Measurements from ENCODE around the gene TIMM23. TPM values are rescaled to one million over a fixed set of nuclear protein-coding genes. Genes with fewer than 3 reads are reported as not detected.
"Not testable (repeated sequence)": the region's sequence is repeated elsewhere in the genome, so short reads cannot be mapped to it uniquely, and the experiment has no call there.

TIMM23 gene
- total RNA-seq, 1 donor: 62.6 TPM

DNA sequence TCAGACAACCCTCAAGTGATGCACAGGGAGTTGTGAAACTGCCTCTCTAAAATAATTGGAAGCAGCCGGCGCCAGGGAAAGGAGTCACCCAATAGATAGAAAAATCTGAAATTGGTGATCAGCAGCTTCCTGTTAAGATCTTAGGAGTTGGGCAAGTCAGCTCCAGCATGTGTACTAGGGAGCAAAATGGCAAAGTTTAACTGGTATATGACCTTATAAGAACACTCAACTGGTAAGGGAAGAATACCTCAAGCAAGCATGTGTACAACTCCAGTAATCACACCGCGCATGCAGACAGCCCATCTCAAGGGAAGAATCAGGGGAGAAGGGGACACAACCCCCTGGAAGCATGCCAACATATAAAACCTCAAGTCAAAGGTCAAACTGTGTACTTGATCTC lies 17.9 kb upstream of the TIMM23 start:
- H2AFZ ChIP-seq (ENCODE audit: low read length); DNase-seq (ENCODE audit: insufficient read length, low spot score, missing footprints); H3K36me3 ChIP-seq (ENCODE audit: insufficient read depth, low read length); H3K9me3 ChIP-seq (ENCODE audit: low read depth, low read length); H3K4me1 ChIP-seq (ENCODE audit: insufficient read depth, low read length); H3K27ac ChIP-seq (ENCODE audit: low read depth, low read length); H3K4me3 ChIP-seq (ENCODE audit: insufficient read depth, low read length); H3K27me3 ChIP-seq (ENCODE audit: insufficient read depth, low read length); H3K4me2 ChIP-seq (ENCODE audit: insufficient read depth, low read length); H4K20me1 ChIP-seq (ENCODE audit: insufficient read depth, low read length); H3K79me2 ChIP-seq (ENCODE audit: insufficient read depth, low read length): not testable (repeated sequence)

DNA sequence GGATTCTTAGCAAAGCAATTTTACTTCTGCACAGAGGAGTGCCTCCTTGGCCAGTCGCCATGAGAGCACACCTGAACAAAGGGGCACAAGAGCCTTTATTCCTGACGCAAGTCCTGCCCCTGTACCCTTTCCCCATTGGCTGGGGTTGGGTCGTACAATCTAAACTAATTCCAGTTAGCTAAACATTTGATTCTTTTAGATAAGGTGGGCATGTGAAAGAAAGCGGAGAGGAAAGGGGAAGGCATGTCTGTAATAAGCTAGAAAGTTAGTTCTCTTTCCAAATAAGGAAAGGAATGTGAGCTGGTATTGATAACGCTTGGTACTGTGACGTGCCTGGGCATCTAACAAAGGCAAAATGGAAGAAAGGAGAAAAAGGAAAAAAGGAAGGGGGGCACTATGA lies 15.7 kb upstream of the TIMM23 start:
- H3K27me3 ChIP-seq (ENCODE audit: insufficient read depth, low read length); H3K4me2 ChIP-seq (ENCODE audit: insufficient read depth, low read length); H3K4me3 ChIP-seq (ENCODE audit: insufficient read depth, low read length); H3K27ac ChIP-seq (ENCODE audit: low read depth, low read length); H4K20me1 ChIP-seq (ENCODE audit: insufficient read depth, low read length); H3K9me3 ChIP-seq (ENCODE audit: low read depth, low read length); H3K36me3 ChIP-seq (ENCODE audit: insufficient read depth, low read length); DNase-seq (ENCODE audit: insufficient read length, low spot score, missing footprints); H3K4me1 ChIP-seq (ENCODE audit: insufficient read depth, low read length); H2AFZ ChIP-seq (ENCODE audit: low read length); H3K79me2 ChIP-seq (ENCODE audit: insufficient read depth, low read length): not testable (repeated sequence)

DNA sequence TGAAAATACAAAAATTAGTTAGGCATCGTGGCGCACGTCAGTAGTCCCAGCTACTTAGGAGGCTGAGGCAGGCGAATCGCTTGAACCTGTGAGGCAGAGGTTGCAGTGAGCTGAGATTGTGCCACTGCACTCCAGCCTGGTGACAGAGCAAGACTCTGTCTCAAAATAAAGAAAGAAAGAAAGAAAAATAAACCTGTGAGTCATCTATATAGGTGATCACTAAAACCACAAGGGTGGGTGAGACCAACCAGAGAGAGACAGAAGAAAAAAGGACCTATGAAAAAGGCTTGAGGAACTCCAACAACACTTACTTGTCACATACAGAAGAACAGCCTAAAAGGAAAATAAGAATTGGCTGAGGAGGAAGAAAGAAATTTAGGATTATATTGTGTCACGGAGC lies 14.4 kb upstream of the TIMM23 start:
- not testable (repeated sequence) for H3K79me2 ChIP-seq (ENCODE audit: insufficient read depth, low read length); H2AFZ ChIP-seq (ENCODE audit: low read length); H3K9me3 ChIP-seq (ENCODE audit: low read depth, low read length); H3K27me3 ChIP-seq (ENCODE audit: insufficient read depth, low read length); H3K27ac ChIP-seq (ENCODE audit: low read depth, low read length); H4K20me1 ChIP-seq (ENCODE audit: insufficient read depth, low read length); H3K4me2 ChIP-seq (ENCODE audit: insufficient read depth, low read length); DNase-seq (ENCODE audit: insufficient read length, low spot score, missing footprints); H3K36me3 ChIP-seq (ENCODE audit: insufficient read depth, low read length); H3K4me1 ChIP-seq (ENCODE audit: insufficient read depth, low read length); H3K4me3 ChIP-seq (ENCODE audit: insufficient read depth, low read length)

DNA sequence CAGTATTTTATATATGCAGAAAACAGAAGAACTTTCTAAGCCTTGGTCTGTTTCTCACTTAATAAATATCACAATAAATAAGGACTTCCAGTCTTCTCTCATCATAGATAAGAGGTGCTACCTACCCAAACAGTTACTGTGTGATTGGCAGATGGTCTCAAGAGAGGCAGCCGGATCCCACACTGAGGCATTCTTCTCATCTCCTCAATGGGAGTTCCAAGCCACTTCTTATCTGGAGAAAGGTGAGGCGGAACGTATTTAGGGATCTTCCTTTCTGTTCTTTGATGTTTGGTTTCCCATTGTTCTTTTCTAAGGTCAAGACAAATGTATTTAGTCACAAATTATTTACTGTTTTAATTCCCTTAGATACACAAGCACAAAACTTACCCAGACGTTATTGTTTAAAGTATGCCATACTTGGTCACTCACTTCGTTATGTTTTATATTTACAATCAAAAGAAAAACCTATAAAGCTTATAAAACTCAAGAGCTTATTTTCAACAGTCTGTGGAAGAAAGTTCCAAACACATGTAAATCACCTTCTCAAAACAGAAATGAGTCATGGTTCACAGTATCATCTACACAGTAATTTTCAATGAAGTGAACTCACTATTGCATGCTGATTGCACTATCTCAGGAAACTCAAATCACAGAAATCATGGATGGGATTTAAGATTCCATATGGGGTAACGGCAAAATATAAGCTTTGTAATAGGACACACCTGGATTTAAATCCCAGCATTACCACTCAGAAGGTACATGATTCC lies 9.4 kb upstream of the TIMM23 start:
- H3K9me3 ChIP-seq (ENCODE audit: low read depth, low read length); H4K20me1 ChIP-seq (ENCODE audit: insufficient read depth, low read length); H3K27ac ChIP-seq (ENCODE audit: low read depth, low read length); H3K79me2 ChIP-seq (ENCODE audit: insufficient read depth, low read length); H3K27me3 ChIP-seq (ENCODE audit: insufficient read depth, low read length); DNase-seq (ENCODE audit: insufficient read length, low spot score, missing footprints); H3K36me3 ChIP-seq (ENCODE audit: insufficient read depth, low read length); H3K4me1 ChIP-seq (ENCODE audit: insufficient read depth, low read length); H2AFZ ChIP-seq (ENCODE audit: low read length); H3K4me3 ChIP-seq (ENCODE audit: insufficient read depth, low read length); H3K4me2 ChIP-seq (ENCODE audit: insufficient read depth, low read length): not testable (repeated sequence)

DNA sequence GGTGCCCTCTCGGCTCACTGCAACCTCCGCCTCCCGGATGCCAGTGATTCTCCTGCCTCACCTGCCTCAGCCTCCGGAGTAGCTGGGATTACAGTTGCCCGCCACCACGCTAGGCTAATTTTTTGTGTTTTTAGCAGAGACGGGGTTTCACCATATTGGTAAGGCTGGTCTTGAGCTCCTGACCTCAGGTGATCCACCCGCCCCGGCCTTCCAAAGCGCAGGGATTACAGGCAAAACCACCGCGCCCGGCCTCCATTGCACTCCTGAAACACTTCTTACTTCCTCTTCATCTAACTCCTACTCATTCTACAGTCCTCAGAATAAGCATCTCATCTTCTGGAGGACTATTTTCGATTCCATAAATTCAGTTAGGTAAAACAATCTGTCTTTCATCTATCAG lies 1.3 kb upstream of the TIMM23 start:
- not testable (repeated sequence) for H3K27me3 ChIP-seq (ENCODE audit: insufficient read depth, low read length); H3K36me3 ChIP-seq (ENCODE audit: insufficient read depth, low read length); H4K20me1 ChIP-seq (ENCODE audit: insufficient read depth, low read length); H3K9me3 ChIP-seq (ENCODE audit: low read depth, low read length); H2AFZ ChIP-seq (ENCODE audit: low read length); DNase-seq (ENCODE audit: insufficient read length, low spot score, missing footprints); H3K4me1 ChIP-seq (ENCODE audit: insufficient read depth, low read length)
- peak overlapping the region; percentile 81 for H3K4me3 ChIP-seq (ENCODE audit: insufficient read depth, low read length)
- H3K4me2 ChIP-seq (ENCODE audit: insufficient read depth, low read length): peak overlapping the region; percentile 89
- peak overlapping the region; percentile 58 for H3K27ac ChIP-seq (ENCODE audit: low read depth, low read length)
- H3K79me2 ChIP-seq (ENCODE audit: insufficient read depth, low read length): peaks cover 65% of the 10 kb centered on the region

DNA sequence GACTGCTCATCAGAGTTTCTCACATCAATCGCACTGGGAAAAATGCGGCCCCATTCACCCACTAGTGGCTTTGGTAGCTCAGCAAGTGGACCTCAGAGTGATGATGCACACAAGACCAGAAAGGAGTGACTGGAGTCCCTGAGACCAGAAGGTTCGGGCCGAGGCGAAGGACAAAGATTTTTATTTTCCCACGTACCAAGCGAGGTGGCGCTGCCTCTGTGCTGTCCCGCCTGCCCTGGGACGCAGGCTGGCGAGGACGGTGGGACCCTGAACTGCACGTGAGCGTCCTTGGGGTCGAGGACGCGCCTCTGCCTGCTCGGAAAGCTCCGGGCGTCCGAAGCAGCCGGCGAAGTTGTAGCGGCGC lies 565 bp upstream of the TIMM23 start:
- Histone ChIP-seq H3K79me2 (ENCODE audit: insufficient read depth, low read length) (peaks cover 62% of the 10 kb centered on the region), H3K4me2 (ENCODE audit: insufficient read depth, low read length) (peak overlapping the region; percentile 89), H2AFZ (ENCODE audit: low read length) (peak overlapping the region; percentile 81), H3K27ac (ENCODE audit: low read depth, low read length) (peak overlapping the region; percentile 58), H3K4me3 (ENCODE audit: insufficient read depth, low read length) (peak overlapping the region; percentile 81)
- H3K27me3 ChIP-seq (ENCODE audit: insufficient read depth, low read length); H4K20me1 ChIP-seq (ENCODE audit: insufficient read depth, low read length); H3K36me3 ChIP-seq (ENCODE audit: insufficient read depth, low read length); H3K4me1 ChIP-seq (ENCODE audit: insufficient read depth, low read length); H3K9me3 ChIP-seq (ENCODE audit: low read depth, low read length): not testable (repeated sequence)
- peak; percentile 29 for DNase-seq (ENCODE audit: insufficient read length, low spot score, missing footprints)

DNA sequence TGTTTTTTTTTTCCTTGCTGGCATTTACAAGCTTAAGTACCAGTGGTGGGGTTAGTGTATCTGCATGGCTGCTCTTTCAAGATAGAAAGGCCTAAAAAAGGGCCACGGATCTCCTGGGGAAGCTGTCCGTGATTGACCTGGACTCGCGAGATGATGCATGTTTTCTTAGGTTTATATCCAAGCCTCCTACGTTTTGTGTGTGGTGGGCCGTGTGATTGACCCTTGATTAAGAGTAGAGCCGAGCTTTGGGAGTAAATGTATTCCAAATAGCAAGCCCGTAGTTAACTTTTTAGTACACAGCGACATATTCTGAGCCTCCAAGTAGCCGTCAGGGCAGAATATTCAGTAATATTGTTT lies 502 bp downstream of the TIMM23 start:
- H3K36me3 ChIP-seq (ENCODE audit: insufficient read depth, low read length); H3K27me3 ChIP-seq (ENCODE audit: insufficient read depth, low read length); H3K9me3 ChIP-seq (ENCODE audit: low read depth, low read length); DNase-seq (ENCODE audit: insufficient read length, low spot score, missing footprints); H4K20me1 ChIP-seq (ENCODE audit: insufficient read depth, low read length); H3K4me1 ChIP-seq (ENCODE audit: insufficient read depth, low read length): not testable (repeated sequence)
- H3K4me3 ChIP-seq (ENCODE audit: insufficient read depth, low read length): peak overlapping the region; percentile 81
- peak overlapping the region; percentile 68 for H2AFZ ChIP-seq (ENCODE audit: low read length)
- peak overlapping the region; percentile 89 for H3K4me2 ChIP-seq (ENCODE audit: insufficient read depth, low read length)
- H3K79me2 ChIP-seq (ENCODE audit: insufficient read depth, low read length): peaks cover 66% of the 10 kb centered on the region
- H3K27ac ChIP-seq (ENCODE audit: low read depth, low read length): peak overlapping the region; percentile 95

DNA sequence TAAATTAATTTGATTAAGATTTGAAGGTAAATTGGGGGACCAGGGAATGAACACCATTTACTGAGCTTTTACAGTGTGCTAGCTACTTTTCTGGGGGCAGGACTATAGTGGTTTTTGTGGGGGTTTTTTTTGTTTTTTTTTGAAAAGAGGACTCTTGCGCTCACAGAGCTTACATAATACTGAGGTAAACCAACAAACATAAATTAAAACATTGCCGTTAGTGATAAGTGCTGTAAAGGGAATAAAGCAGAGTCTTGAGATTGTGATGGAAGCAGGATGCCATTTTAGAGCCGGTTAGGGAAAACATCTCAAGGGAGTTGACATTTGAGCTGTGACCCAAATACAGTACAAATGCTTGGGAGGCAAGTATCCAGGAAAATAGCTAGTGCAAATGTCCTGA lies 1.8 kb downstream of the TIMM23 start:
- not testable (repeated sequence) for H3K27me3 ChIP-seq (ENCODE audit: insufficient read depth, low read length); H3K36me3 ChIP-seq (ENCODE audit: insufficient read depth, low read length); H3K27ac ChIP-seq (ENCODE audit: low read depth, low read length); H3K4me3 ChIP-seq (ENCODE audit: insufficient read depth, low read length); H4K20me1 ChIP-seq (ENCODE audit: insufficient read depth, low read length); H3K9me3 ChIP-seq (ENCODE audit: low read depth, low read length); DNase-seq (ENCODE audit: insufficient read length, low spot score, missing footprints); H2AFZ ChIP-seq (ENCODE audit: low read length); H3K4me1 ChIP-seq (ENCODE audit: insufficient read depth, low read length)
- peak overlapping the region; percentile 68 for H3K4me2 ChIP-seq (ENCODE audit: insufficient read depth, low read length)
- peaks cover 61% of the 10 kb centered on the region for H3K79me2 ChIP-seq (ENCODE audit: insufficient read depth, low read length)

DNA sequence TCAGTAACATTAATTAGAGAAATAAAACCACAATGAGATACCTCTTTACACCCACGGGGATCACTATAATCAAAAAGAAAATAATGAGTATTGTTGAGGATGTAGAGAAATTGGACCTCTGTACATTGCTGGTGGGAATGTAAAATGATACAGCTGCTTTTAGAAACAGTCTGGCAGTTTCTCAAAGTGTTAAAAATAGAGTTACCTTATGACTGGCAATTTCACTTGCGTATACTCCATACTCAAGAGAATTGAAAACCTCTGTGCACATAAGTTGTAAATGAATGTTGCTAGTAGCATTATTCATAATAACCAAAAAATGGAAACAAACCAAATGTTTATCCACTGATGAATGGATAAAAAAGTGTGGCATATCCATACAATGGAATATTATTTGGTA lies 6.3 kb downstream of the TIMM23 start:
- H3K4me2 ChIP-seq (ENCODE audit: insufficient read depth, low read length); H3K27me3 ChIP-seq (ENCODE audit: insufficient read depth, low read length); H3K36me3 ChIP-seq (ENCODE audit: insufficient read depth, low read length); H4K20me1 ChIP-seq (ENCODE audit: insufficient read depth, low read length); H3K4me1 ChIP-seq (ENCODE audit: insufficient read depth, low read length); H3K4me3 ChIP-seq (ENCODE audit: insufficient read depth, low read length); H3K27ac ChIP-seq (ENCODE audit: low read depth, low read length); DNase-seq (ENCODE audit: insufficient read length, low spot score, missing footprints); H2AFZ ChIP-seq (ENCODE audit: low read length); H3K9me3 ChIP-seq (ENCODE audit: low read depth, low read length): not testable (repeated sequence)
- H3K79me2 ChIP-seq (ENCODE audit: insufficient read depth, low read length): peaks cover 37% of the 10 kb centered on the region

Data from osteoblast (primary cell).